Glutamatergic neuron (in vitro differentiated cells): Measurements from ENCODE around the gene GALNT17. TPM values are rescaled to one million over a fixed set of nuclear protein-coding genes. Genes with fewer than 3 reads are reported as not detected.
"Not testable (repeated sequence)": the region's sequence is repeated elsewhere in the genome, so short reads cannot be mapped to it uniquely, and the experiment has no call there.

Experiments
- DNase-seq: peaks from one replicate; pipeline ENCODE4 v3.0.0; 2022
- H3K27ac Mint-ChIP-seq: one replicate; pipeline ENCODE4 v1.8.0; 2020; ENCODE audit warnings: mild to moderate bottlenecking, mixed read lengths, inconsistent platforms; ENCODE audit not compliant: unreplicated experiment
- H3K27me3 Mint-ChIP-seq: one replicate; pipeline ENCODE4 v1.8.0; 2020; ENCODE audit warnings: mild to moderate bottlenecking, moderate library complexity, mixed read lengths, inconsistent platforms; ENCODE audit not compliant: unreplicated experiment
- H3K36me3 Mint-ChIP-seq: one replicate; pipeline ENCODE4 v1.8.0; 2020; ENCODE audit warnings: mild to moderate bottlenecking, mixed read lengths, inconsistent platforms; ENCODE audit not compliant: unreplicated experiment
- H3K4me1 Mint-ChIP-seq: one replicate; pipeline ENCODE4 v1.8.0; 2020; ENCODE audit warnings: mild to moderate bottlenecking, low read depth, mixed read lengths, inconsistent platforms; ENCODE audit not compliant: unreplicated experiment
- H3K4me3 Mint-ChIP-seq: one replicate; pipeline ENCODE4 v1.8.0; 2020; ENCODE audit warnings: mild to moderate bottlenecking, mixed read lengths, inconsistent platforms; ENCODE audit not compliant: unreplicated experiment
- H3K9me3 Mint-ChIP-seq: one replicate; pipeline ENCODE4 v1.8.0; 2020; ENCODE audit warnings: mild to moderate bottlenecking, moderate library complexity, mixed read lengths, inconsistent platforms; ENCODE audit not compliant: unreplicated experiment
- CTCF ChIP-seq: fragments of 200-600 bp; sonication (generic); IDR thresholded peaks from one replicate; pipeline ENCODE4 v1.5.0; 2021; ENCODE audit not compliant: partially characterized antibody, unreplicated experiment
- total RNA-seq: library from RNA; stranded (reverse); fragmentation: NEBNext Ultra II Directional; extraction: Animal tissue kit (Norgen Biotek cat#: 25700); gene quantifications from one replicate; pipeline ENCODE4 v1.2.1, GENCODE V29; 2021; ENCODE audit not compliant: unreplicated experiment

GALNT17 gene
- total RNA-seq, 1 donor from 2014 or later: 42.0 TPM

- no peaks in the 10 kb centered on the region for H3K36me3 Mint-ChIP-seq
- H3K4me3 Mint-ChIP-seq: no peak overlapping the region
- no peak for TF ChIP-seq CTCF
- H3K27ac Mint-ChIP-seq: no peak overlapping the region
- H3K27me3 Mint-ChIP-seq: no peaks in the 10 kb centered on the region
- no peak for DNase-seq
- peaks cover 10% of the 10 kb centered on the region for H3K4me1 Mint-ChIP-seq
- H3K9me3 Mint-ChIP-seq: peaks cover 5% of the 10 kb centered on the region
Observed at GRCh38 chr7:71626206-71626605, 494.3 kb downstream of the GALNT17 start.

GRCh38 chr7:71627651-71628050 lies 495.7 kb downstream of the GALNT17 start:
- H3K27me3 Mint-ChIP-seq: no peaks in the 10 kb centered on the region
- H3K4me1 Mint-ChIP-seq: peaks cover 10% of the 10 kb centered on the region
- no peaks in the 10 kb centered on the region for H3K36me3 Mint-ChIP-seq
- H3K27ac Mint-ChIP-seq: no peak overlapping the region
- H3K4me3 Mint-ChIP-seq: no peak overlapping the region
- no peak for TF ChIP-seq CTCF
- peaks cover 6% of the 10 kb centered on the region for H3K9me3 Mint-ChIP-seq
- no peak for DNase-seq

- H3K9me3 Mint-ChIP-seq: peaks cover 8% of the 10 kb centered on the region
- peak overlapping the region; percentile 14 for H3K4me3 Mint-ChIP-seq
- TF ChIP-seq CTCF: no peak
- no peak for DNase-seq
- H3K4me1 Mint-ChIP-seq: peaks cover 19% of the 10 kb centered on the region
- no peak overlapping the region for H3K27ac Mint-ChIP-seq
- H3K27me3 Mint-ChIP-seq: peaks cover 1% of the 10 kb centered on the region
- H3K36me3 Mint-ChIP-seq: no peaks in the 10 kb centered on the region
Observed at GRCh38 chr7:71630516-71630915, 498.6 kb downstream of the GALNT17 start.

- Mint-ChIP-seq H3K27me3 (peaks cover 5% of the 10 kb centered on the region), H3K27ac (peak overlapping the region; percentile 50), H3K4me1 (peaks cover 24% of the 10 kb centered on the region), H3K4me3 (no peak overlapping the region), H3K9me3 (peaks cover 11% of the 10 kb centered on the region), H3K36me3 (no peaks in the 10 kb centered on the region)
- no peak for TF ChIP-seq CTCF
- no peak for DNase-seq
Observed at GRCh38 chr7:71633551-71634008, 501.6 kb downstream of the GALNT17 start.

GRCh38 chr7:71635849-71636248 lies 503.9 kb downstream of the GALNT17 start:
- H3K27ac Mint-ChIP-seq: not testable (repeated sequence)

More at GRCh38 chr7:71635849-71636248, 503.9 kb downstream of the GALNT17 start:
- not testable (repeated sequence) for DNase-seq, H3K36me3 Mint-ChIP-seq, H3K9me3 Mint-ChIP-seq, H3K4me3 Mint-ChIP-seq, H3K27me3 Mint-ChIP-seq
- H3K4me1 Mint-ChIP-seq: peaks cover 32% of the 10 kb centered on the region
